Mesodermal cell (in vitro differentiated cells): ENCODE data around the gene UPF2.
"Not testable (repeated sequence)": the region's sequence is repeated elsewhere in the genome, so short reads cannot be mapped to it uniquely, and the experiment has no call there.

Experiments used
- H3K27ac ChIP-seq: 2 replicates; pipeline ENCODE4 v1.7.0; 2013; ENCODE audit warnings: mild to moderate bottlenecking, low read depth, low read length, moderate library complexity; ENCODE audit not compliant: severe bottlenecking
- H3K36me3 ChIP-seq: 2 replicates; pipeline ENCODE4 v1.7.1; 2013; ENCODE audit warnings: mild to moderate bottlenecking, low read length, moderate library complexity; ENCODE audit not compliant: control insufficient read depth, insufficient read depth
- H3K4me1 ChIP-seq: one replicate; pipeline ENCODE4 v1.7.1; 2013; ENCODE audit warnings: mild to moderate bottlenecking, low read length; ENCODE audit not compliant: insufficient read depth, control insufficient read depth, poor library complexity, severe bottlenecking
- H3K4me3 ChIP-seq: 2 replicates; pipeline ENCODE4 v1.7.0; 2013; ENCODE audit warnings: low read length, control low read depth, mild to moderate bottlenecking; ENCODE audit not compliant: insufficient read depth, poor library complexity, severe bottlenecking; ENCODE audit errors: extremely low read depth
- H3K9me3 ChIP-seq: 2 replicates; pipeline ENCODE4 v1.7.1; 2013; ENCODE audit warnings: mild to moderate bottlenecking, low read length, moderate library complexity; ENCODE audit not compliant: control insufficient read depth
- WGBS, 2 experiments: methylation state at CpG; one replicate each; pipeline ENCODE4 v1.1.5; 2013; ENCODE audit warnings: missing lambda C conversion rate in 2 of 2; ENCODE audit not compliant: insufficient coverage in 2 of 2; 5-methylcytosine and 5-hydroxymethylcytosine counted together

The UPF2 gene

DNA sequence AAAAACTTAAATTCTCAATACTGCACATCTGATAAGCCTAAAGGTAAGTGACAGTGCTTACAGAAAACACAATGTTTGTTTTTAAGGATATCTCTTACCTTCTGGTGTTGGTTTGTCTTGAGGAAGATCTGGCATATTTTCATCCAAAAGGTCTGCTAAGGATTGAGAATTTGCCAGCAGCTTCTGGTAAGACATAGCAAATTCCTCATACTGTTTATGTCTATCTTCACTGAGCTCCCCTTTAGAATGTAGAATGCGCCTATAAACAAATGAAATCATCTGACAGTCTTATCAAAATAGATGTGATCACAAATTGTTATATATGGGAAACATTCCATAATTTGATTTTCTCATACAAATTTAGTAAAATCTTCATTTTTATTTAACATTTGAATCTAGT lies 28.7 kb downstream of the UPF2 start:
- H3K4me1 ChIP-seq: no peaks in the 10 kb centered on the region
- peaks cover 19% of the 10 kb centered on the region for H3K9me3 ChIP-seq
- WGBS, 2 experiments: no CpG with 5 or more reads among the region's 1 CpG
- peaks cover 49% of the 10 kb centered on the region for H3K36me3 ChIP-seq
- no peak overlapping the region for H3K4me3 ChIP-seq
- no peak overlapping the region for H3K27ac ChIP-seq

DNA sequence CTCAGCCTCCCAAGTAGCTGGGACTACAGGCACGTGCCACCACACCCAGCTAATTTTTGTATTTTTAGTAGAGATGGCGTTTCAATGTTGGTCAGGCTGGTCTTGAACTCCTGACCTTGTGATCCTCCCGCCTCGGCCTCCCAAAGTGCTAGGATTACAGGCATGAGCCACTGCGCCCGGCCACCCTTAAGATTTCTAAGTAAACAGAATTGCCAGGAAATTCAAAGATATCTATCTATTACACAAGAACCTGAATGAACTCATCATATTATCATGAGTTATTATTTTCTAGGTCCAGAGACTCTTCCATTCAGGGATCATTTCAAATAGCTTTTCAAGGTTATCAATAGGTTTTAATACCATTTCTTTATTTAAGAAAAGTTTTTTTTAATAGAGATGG lies 29.2 kb downstream of the UPF2 start:
- H3K36me3 ChIP-seq: peaks cover 54% of the 10 kb centered on the region
- not testable (repeated sequence) for H3K27ac ChIP-seq, H3K4me1 ChIP-seq, H3K4me3 ChIP-seq
- peaks cover 19% of the 10 kb centered on the region for H3K9me3 ChIP-seq
- 92 to 95% methylated on average over 2 to 4 of the region's 6 CpGs for WGBS, 2 experiments

DNA sequence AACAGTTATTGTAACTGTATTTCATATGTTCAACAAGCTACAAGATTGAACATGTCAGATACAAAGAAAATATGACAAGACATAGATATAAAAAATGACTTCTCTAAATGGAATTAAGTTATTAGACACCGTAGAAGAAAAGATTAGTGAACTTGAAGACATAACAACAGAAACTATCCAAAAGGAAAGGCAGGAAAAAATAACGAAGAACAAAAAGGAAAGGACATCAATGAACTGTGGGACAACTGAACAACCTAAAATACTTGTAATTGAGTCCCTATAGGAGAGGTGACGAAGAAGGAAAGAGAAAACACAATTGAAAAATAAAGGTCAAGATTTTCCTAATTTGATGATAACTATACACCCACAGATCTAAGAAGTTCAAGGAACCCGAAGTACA lies 32.3 kb downstream of the UPF2 start:
- H3K36me3 ChIP-seq: peaks cover 70% of the 10 kb centered on the region
- H3K4me3 ChIP-seq: no peak overlapping the region

DNA sequence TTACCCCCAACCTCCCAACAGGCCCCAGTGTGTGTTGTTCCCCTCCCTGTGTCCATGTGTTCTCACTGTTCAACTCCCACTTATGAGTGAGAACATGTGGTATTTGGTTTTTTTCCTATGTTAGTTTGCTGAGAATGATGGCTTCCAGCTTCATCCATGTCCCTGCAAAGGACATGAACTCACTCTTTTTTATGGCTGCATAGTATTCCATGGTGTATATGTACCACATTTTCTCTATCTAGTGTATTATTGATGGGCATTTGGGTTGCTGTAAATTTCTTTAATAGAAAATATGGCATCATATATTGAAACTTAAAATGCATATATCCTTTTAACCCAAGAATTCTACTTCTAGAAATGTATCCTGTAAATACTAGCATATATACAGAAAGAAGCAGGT lies 33.8 kb downstream of the UPF2 start:
- peaks cover 19% of the 10 kb centered on the region for H3K9me3 ChIP-seq
- not testable (repeated sequence) for H3K27ac ChIP-seq, H3K4me3 ChIP-seq, H3K4me1 ChIP-seq
- peaks cover 76% of the 10 kb centered on the region for H3K36me3 ChIP-seq

More for the DNA sequence above, 32.3 kb downstream of the UPF2 start:
- Histone ChIP-seq H3K27ac (no peak overlapping the region), H3K9me3 (peaks cover 19% of the 10 kb centered on the region), H3K4me1 (no peaks in the 10 kb centered on the region)
- no CpG with 5 or more reads among the region's 4 CpGs for WGBS, 2 experiments

DNA sequence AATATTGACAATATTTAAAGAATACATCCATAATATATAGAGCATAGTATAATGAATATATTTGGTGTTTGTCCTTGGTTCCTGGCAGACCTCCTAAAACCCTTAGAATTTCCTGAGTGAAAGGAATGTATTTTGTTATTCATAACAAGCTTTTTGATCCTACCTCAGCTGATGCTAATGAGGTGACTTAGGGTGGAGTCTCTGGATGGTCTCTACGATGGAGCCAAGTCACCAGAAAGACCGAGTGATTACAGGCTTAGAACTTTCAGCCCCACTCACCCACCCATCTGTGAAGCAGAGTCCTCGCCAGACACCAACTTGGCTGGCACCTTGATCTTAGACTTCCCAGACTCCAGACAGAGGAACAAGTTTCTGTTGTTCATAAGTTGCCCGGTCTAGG lies 35.9 kb downstream of the UPF2 start:
- no peak overlapping the region for H3K27ac ChIP-seq
- 17 to 90% methylated on average over 1 to 2 of the region's 4 CpGs for WGBS, 2 experiments

DNA sequence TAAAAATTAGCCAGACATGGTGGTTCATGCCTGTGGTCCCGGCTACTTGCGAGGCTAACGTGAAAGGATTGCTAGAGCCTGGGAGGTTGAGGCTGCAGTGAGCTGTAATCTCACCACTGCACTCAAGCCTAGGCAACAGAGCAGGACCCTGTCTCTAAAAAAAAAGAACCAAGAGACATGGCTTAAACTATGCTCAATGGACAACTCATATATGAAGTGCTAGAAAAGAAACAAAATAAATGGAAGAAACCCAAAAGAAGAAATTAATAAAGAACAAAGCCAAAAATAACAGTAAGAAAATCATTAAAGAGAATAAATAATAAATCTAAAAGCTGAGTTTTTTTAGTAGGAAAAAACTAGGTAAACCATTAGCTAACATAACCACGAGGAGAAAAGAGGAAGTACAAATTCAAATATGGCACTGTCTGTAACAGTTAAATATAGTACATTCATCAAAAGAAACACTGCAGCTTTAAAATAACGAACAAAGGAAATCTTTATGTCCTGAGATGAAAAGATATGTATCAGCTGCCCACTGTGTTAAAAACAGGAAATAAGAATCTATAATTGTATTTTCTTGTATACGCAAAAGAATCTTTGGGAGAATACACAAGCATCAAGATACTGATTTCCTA lies 48.7 kb downstream of the UPF2 start:
- Histone ChIP-seq H3K27ac (no peak overlapping the region), H3K4me3 (no peak overlapping the region), H3K4me1 (no peaks in the 10 kb centered on the region), H3K36me3 (peaks cover 27% of the 10 kb centered on the region), H3K9me3 (no peaks in the 10 kb centered on the region)
- WGBS, 2 experiments: 91 to 100% methylated on average over 3 to 4 of the region's 6 CpGs

More for the DNA sequence above, 35.9 kb downstream of the UPF2 start:
- H3K4me3 ChIP-seq: no peak overlapping the region
- H3K4me1 ChIP-seq: no peaks in the 10 kb centered on the region
- peaks cover 70% of the 10 kb centered on the region for H3K36me3 ChIP-seq
- peaks cover 19% of the 10 kb centered on the region for H3K9me3 ChIP-seq

DNA sequence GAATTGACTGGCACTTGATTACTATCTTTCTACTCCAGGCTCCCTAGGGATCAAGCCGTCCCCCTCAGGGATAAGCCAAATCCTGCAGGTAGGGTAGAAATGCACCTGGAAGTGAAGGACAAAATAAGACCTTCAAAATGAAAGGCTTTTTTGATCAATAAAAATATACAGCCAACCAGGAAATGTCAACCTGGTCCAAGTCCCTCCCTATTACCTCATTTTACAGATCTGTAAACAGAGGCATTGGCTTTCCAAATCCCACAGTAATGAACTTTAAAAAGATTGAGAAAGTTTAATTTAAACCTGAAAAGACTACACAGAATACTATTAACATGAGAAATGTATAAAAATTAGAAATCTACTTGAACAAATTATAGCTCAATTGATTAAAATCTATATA lies 53.7 kb downstream of the UPF2 start:
- H3K9me3 ChIP-seq: no peaks in the 10 kb centered on the region
- H3K4me1 ChIP-seq: no peaks in the 10 kb centered on the region
- no peak overlapping the region for H3K4me3 ChIP-seq
- H3K27ac ChIP-seq: no peak overlapping the region
- H3K36me3 ChIP-seq: peaks cover 52% of the 10 kb centered on the region
- WGBS, 2 experiments: no CpG with 5 or more reads among the region's 1 CpG

DNA sequence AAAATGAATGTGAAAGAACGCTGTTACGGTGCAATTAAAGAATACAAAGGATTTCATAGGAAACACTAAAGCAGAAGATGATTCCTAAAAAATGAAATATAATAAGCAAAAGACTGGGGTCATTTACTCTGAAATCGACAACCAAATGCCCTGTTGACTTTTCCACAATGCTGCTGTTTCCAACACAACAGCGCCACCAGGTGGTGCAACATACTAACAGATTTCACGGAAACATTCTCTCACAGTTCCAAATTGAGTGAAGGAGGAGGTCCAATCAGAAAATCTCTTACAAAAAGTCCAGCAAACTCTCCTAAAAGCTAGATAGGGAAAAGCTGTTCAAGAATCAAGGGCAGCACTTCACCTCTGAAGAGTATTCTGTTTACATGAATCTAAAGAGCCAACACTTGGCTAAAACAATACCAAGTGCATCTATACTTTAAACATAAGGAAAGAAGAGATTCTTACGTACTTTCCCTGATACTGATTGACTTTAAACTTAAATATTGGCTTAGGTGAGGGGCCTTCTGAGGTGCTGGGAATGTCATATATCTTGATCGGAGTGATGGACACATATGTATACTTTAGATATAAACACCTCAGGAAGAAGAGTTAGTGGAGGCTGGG lies 55.9 kb downstream of the UPF2 start:
- 22% methylated on average over 3 of the region's 7 CpGs; no CpG with 5 or more reads in 1 of the 2 experiments for WGBS, 2 experiments
- no peaks in the 10 kb centered on the region for H3K9me3 ChIP-seq
- no peak overlapping the region for H3K27ac ChIP-seq
- H3K4me1 ChIP-seq: no peaks in the 10 kb centered on the region
- peaks cover 53% of the 10 kb centered on the region for H3K36me3 ChIP-seq
- no peak overlapping the region for H3K4me3 ChIP-seq

DNA sequence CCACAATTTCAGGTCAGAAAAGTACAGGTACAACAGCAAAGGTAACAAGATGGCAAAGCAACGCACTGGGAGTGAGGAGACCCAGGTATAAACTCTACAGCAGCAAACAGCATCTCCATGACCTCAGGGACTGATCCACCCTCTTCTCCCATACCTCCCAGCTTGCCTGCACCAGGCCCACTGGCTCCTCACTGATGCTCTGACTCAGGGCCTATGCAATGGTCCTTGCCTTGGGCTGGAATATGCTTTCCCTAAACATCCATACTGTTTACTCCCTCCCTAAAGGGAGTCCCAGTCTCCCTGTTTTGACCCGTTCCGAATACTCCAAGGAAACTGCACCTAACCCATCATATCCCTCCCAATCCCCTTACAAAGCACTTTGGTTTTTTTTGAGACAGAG lies 60.4 kb downstream of the UPF2 start:
- 83 to 100% methylated on average over 2 to 3 of the region's 3 CpGs for WGBS, 2 experiments
- peaks cover 46% of the 10 kb centered on the region for H3K36me3 ChIP-seq
- H3K27ac ChIP-seq: no peak overlapping the region
- no peaks in the 10 kb centered on the region for H3K4me1 ChIP-seq
- no peak overlapping the region for H3K4me3 ChIP-seq
- H3K9me3 ChIP-seq: no peaks in the 10 kb centered on the region

DNA sequence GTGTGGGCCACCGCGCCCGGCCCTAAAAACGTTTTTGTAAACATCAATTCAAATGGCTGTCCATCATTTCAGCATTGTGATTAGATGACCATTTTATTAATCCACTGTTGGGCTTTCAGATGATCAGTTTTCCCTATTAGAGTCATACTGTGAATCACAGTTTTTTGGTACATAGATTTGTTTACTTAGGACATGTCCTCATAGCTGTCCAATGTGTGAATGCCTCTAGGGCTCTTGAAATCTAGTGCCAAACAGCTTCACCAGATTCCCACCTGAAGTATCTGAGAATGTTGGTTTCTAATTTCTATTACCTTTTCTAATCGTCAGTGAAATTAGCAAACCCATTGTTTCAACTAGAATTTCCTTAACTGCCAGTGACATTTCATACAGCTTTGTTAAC lies 66.8 kb downstream of the UPF2 start:
- Histone ChIP-seq H3K4me1 (no peaks in the 10 kb centered on the region), H3K4me3 (no peak overlapping the region), H3K36me3 (peaks cover 45% of the 10 kb centered on the region), H3K27ac (no peak overlapping the region), H3K9me3 (no peaks in the 10 kb centered on the region)
- 96 to 100% methylated on average over 3 to 5 of the region's 5 CpGs for WGBS, 2 experiments

DNA sequence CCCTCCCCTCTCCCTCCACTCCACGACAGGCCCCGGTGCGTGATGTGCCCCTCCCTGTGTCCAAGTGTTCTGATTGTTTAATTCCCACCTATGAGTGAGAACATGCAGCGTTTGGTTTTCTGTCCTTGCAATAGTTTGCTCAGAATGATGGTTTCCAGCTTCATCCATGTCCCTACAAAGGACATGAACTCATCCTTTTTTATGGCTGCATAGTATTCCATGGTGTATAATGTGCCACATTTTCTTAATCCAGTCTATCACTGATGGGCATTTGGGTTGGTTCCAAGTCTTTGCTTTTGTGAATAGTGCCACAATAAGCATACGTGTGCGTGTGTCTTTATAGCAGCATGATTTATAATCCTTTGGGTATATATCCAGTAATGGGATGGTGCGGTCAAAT lies 70.1 kb downstream of the UPF2 start:
- H3K27ac ChIP-seq, H3K4me3 ChIP-seq, H3K4me1 ChIP-seq, H3K9me3 ChIP-seq: not testable (repeated sequence)
- 96 to 100% methylated on average over 3 to 4 of the region's 7 CpGs for WGBS, 2 experiments
- peaks cover 44% of the 10 kb centered on the region for H3K36me3 ChIP-seq
